VCaP (cell line): ENCODE results near the gene STXBP5L.
"Not testable (repeated sequence)": the region's sequence is repeated elsewhere in the genome, so short reads cannot be mapped to it uniquely, and the experiment has no call there.

Experiments
- H3K27ac ChIP-seq: fragments of 450-650 bp; 2 replicates; pipeline ENCODE4 v1.5.1; 2017
- CTCF ChIP-seq: fragments of 450-650 bp; conservative IDR thresholded peaks from 2 replicates; pipeline ENCODE4 v1.5.1; 2017; ENCODE audit warnings: mild to moderate bottlenecking, moderate library complexity

STXBP5L gene

GRCh38 chr3:121167374-121168139 is 259.6 kb downstream of the STXBP5L start:
- H3K27ac ChIP-seq, result no peak overlapping the region

GRCh38 chr3:121175083-121175482 is 267.1 kb downstream of the STXBP5L start:
- H3K27ac ChIP-seq, result peak overlapping the region; percentile 44
- TF ChIP-seq CTCF, result no peak

More at GRCh38 chr3:121167374-121168139, 259.6 kb downstream of the STXBP5L start:
- TF ChIP-seq CTCF, result no peak

- H3K27ac ChIP-seq, result not testable (repeated sequence)
Observed at GRCh38 chr3:121190626-121191025, 282.6 kb downstream of the STXBP5L start.

- no peak for TF ChIP-seq CTCF
- no peak overlapping the region for H3K27ac ChIP-seq
Observed at GRCh38 chr3:121202573-121202972, 294.6 kb downstream of the STXBP5L start.

- no peak overlapping the region for H3K27ac ChIP-seq
- no peak for TF ChIP-seq CTCF
Observed at GRCh38 chr3:121223116-121223515, 315.1 kb downstream of the STXBP5L start.

- TF ChIP-seq CTCF, result no peak
- H3K27ac ChIP-seq, result no peak overlapping the region; the same call in 1 of the 2 replicates
Observed at GRCh38 chr3:121228971-121229370, 321.0 kb downstream of the STXBP5L start.

GRCh38 chr3:121230194-121230593 is 322.2 kb downstream of the STXBP5L start:
- not testable (repeated sequence) for H3K27ac ChIP-seq

- TF ChIP-seq CTCF, result no peak
Observed at GRCh38 chr3:121231872-121232271, 323.9 kb downstream of the STXBP5L start.

More at GRCh38 chr3:121231872-121232271, 323.9 kb downstream of the STXBP5L start:
- H3K27ac ChIP-seq, result peak overlapping the region; percentile 56; the same call in 1 of the 2 replicates
